GM23248 (cell line): ENCODE measurements around the gene CEACAM19. TPM values are rescaled to one million over a fixed set of nuclear protein-coding genes. Genes with fewer than 3 reads are reported as not detected.

Experiments used
- DNase-seq: peaks from one replicate; pipeline ENCODE4 v3.0.0-alpha.2; 2015
- H2AFZ ChIP-seq: fragments of 200-600 bp; sonication (generic); 2 replicates; pipeline ENCODE4 v1.6.1; 2016; ENCODE audit warnings: antibody characterized with exemption
- H3F3A ChIP-seq: fragments of 200-600 bp; sonication (generic); 2 replicates; pipeline ENCODE4 v1.6.1; 2016; ENCODE audit warnings: mild to moderate bottlenecking, antibody characterized with exemption, mixed run types; ENCODE audit not compliant: insufficient read depth
- H3K27ac ChIP-seq: fragments of 200-600 bp; sonication (generic); 2 replicates; pipeline ENCODE4 v1.5.1; 2016; ENCODE audit warnings: mild to moderate bottlenecking
- H3K27me3 ChIP-seq: fragments of 200-600 bp; sonication (generic); replicated peaks from 2 replicates; pipeline ENCODE4 v1.6.1; 2016; ENCODE audit warnings: mild to moderate bottlenecking; ENCODE audit not compliant: insufficient read depth
- H3K36me3 ChIP-seq: fragments of 200-600 bp; sonication (generic); 2 replicates; pipeline ENCODE4 v1.6.1; 2016; ENCODE audit warnings: low read depth, mild to moderate bottlenecking
- H3K4me1 ChIP-seq: fragments of 200-600 bp; sonication (generic); 2 replicates; pipeline ENCODE4 v1.6.1; 2016; ENCODE audit warnings: mild to moderate bottlenecking; ENCODE audit not compliant: insufficient read depth
- H3K4me2 ChIP-seq: fragments of 200-600 bp; sonication (generic); one replicate; pipeline ENCODE4 v1.6.1; 2016; ENCODE audit warnings: mild to moderate bottlenecking; ENCODE audit not compliant: unreplicated experiment
- H3K4me3 ChIP-seq: fragments of 200-600 bp; sonication (generic); 2 replicates; pipeline ENCODE4 v1.5.1; 2016; ENCODE audit warnings: mild to moderate bottlenecking
- H3K79me2 ChIP-seq: fragments of 200-600 bp; sonication (generic); 2 replicates; pipeline ENCODE4 v1.6.1; 2016; ENCODE audit warnings: mild to moderate bottlenecking; ENCODE audit not compliant: insufficient read depth
- H3K9ac ChIP-seq: fragments of 200-600 bp; sonication (generic); 2 replicates; pipeline ENCODE4 v1.6.1; 2016; ENCODE audit warnings: mild to moderate bottlenecking
- H3K9me2 ChIP-seq: fragments of 200-600 bp; sonication (generic); 2 replicates; pipeline ENCODE4 v1.6.1; 2016; ENCODE audit warnings: mixed run types, mild to moderate bottlenecking, moderate library complexity; ENCODE audit not compliant: insufficient read depth
- H3K9me3 ChIP-seq: fragments of 200-600 bp; sonication (generic); one replicate; pipeline ENCODE4 v1.6.1; 2017; ENCODE audit warnings: low read depth
- H4K20me1 ChIP-seq: fragments of 200-600 bp; sonication (generic); 2 replicates; pipeline ENCODE4 v1.6.0; 2016; ENCODE audit not compliant: insufficient read depth
- EZH2 ChIP-seq: fragments of 200-600 bp; sonication (generic); IDR thresholded peaks from 2 replicates; pipeline ENCODE4 v1.6.1; 2018; ENCODE audit warnings: antibody characterized with exemption, mild to moderate bottlenecking; ENCODE audit not compliant: insufficient read depth, poor library complexity, severe bottlenecking
- EZH2phosphoT487 ChIP-seq: fragments of 200-600 bp; sonication (generic); IDR thresholded peaks from 2 replicates; pipeline ENCODE4 v1.6.1; 2018; ENCODE audit warnings: antibody characterized with exemption, moderate library complexity, mild to moderate bottlenecking, low read depth; ENCODE audit not compliant: insufficient read depth
- WGBS, 2 experiments: methylation state at CpG; one replicate each; pipeline ENCODE4 v1.1.6; 2015 to 2017; ENCODE audit warnings: low lambda C conversion rate in 2 of 2, low coverage in 1 of 2; ENCODE audit errors: missing lambda C conversion rate in 2 of 2; 5-methylcytosine and 5-hydroxymethylcytosine counted together
- in situ Hi-C: fragments of 300-500 bp; cut with MboI; formaldehyde crosslinking; loops from 2 replicates; pipeline ENCODE4 v1.15.0; 2020
- polyA plus RNA-seq: library from polyadenylated mRNA; unstranded; fragments of >200 nt; fragmentation: Nextera tagmentation; extraction: Ambion mirVana; gene quantifications from 2 replicates; pipeline ENCODE4 v1.2.1, GENCODE V29; 2016
- total RNA-seq: library from RNA; depleted of rRNA; stranded (reverse); fragments of >200 nt; shearing (Covaris generic); gene quantifications from 2 replicates; pipeline ENCODE4 v1.2.3, GENCODE V29; 2014

Gene CEACAM19
- total and polyA plus RNA-seq, 2 experiments from 2014 or later: 1.7 to 1.9 TPM

- H3K79me2 ChIP-seq: no peaks in the 10 kb centered on the region
- no peak overlapping the region for H3K9ac ChIP-seq
- no peaks in the 10 kb centered on the region for H3K36me3 ChIP-seq
- H3K4me2 ChIP-seq: no peak overlapping the region
- no peak overlapping the region for H2AFZ ChIP-seq
- in situ Hi-C loops: no loop called here
- H3K4me3 ChIP-seq: no peak overlapping the region
- no peak for DNase-seq
- 97 to 100% methylated on average over 5 of the region's 5 CpGs for WGBS, 2 experiments
- TF ChIP-seq EZH2phosphoT487: no peak
- TF ChIP-seq EZH2: no peak
- H3F3A ChIP-seq: no peaks in the 10 kb centered on the region
- H3K4me1 ChIP-seq: peaks cover 11% of the 10 kb centered on the region
- H3K9me3 ChIP-seq: no peaks in the 10 kb centered on the region
- H3K9me2 ChIP-seq: no peaks in the 10 kb centered on the region
- no peaks in the 10 kb centered on the region for H4K20me1 ChIP-seq
- H3K27ac ChIP-seq: no peak overlapping the region
- no peaks in the 10 kb centered on the region for H3K27me3 ChIP-seq
Observed at GRCh38 chr19:44725684-44726083, 54.4 kb downstream of the CEACAM19 start.

- H3K4me2 ChIP-seq: no peak overlapping the region
- no peak overlapping the region for H3K9ac ChIP-seq
- H3K36me3 ChIP-seq: no peaks in the 10 kb centered on the region
- TF ChIP-seq EZH2phosphoT487: no peak
- WGBS, 2 experiments: 96 to 98% methylated on average over 12 of the region's 12 CpGs
- peaks cover 11% of the 10 kb centered on the region for H3K4me1 ChIP-seq
- no peaks in the 10 kb centered on the region for H3K27me3 ChIP-seq
- in situ Hi-C loops: no loop called here
- H3F3A ChIP-seq: no peaks in the 10 kb centered on the region
- H3K27ac ChIP-seq: no peak overlapping the region
- H3K9me2 ChIP-seq: no peaks in the 10 kb centered on the region
- no peak overlapping the region for H3K4me3 ChIP-seq
- no peaks in the 10 kb centered on the region for H3K79me2 ChIP-seq
- DNase-seq: no peak
- no peak overlapping the region for H2AFZ ChIP-seq
- no peaks in the 10 kb centered on the region for H3K9me3 ChIP-seq
- H4K20me1 ChIP-seq: no peaks in the 10 kb centered on the region
Observed at GRCh38 chr19:44726465-44726864, 55.2 kb downstream of the CEACAM19 start.

GRCh38 chr19:44728178-44728577 is 56.9 kb downstream of the CEACAM19 start:
- Histone ChIP-seq H3K9ac (no peak overlapping the region), H3K9me2 (no peaks in the 10 kb centered on the region), H4K20me1 (no peaks in the 10 kb centered on the region), H3K27ac (no peak overlapping the region), H3K4me1 (peaks cover 11% of the 10 kb centered on the region), H3K4me3 (no peak overlapping the region), H3K79me2 (no peaks in the 10 kb centered on the region), H3K36me3 (no peaks in the 10 kb centered on the region), H3K9me3 (no peaks in the 10 kb centered on the region), H2AFZ (no peak overlapping the region), H3K27me3 (no peaks in the 10 kb centered on the region), H3K4me2 (no peak overlapping the region), H3F3A (no peaks in the 10 kb centered on the region)
- in situ Hi-C loops: no loop called here
- DNase-seq: no peak
- TF ChIP-seq EZH2phosphoT487 (no peak), EZH2 (no peak)
- 70 to 77% methylated on average over 6 of the region's 6 CpGs for WGBS, 2 experiments

- no peaks in the 10 kb centered on the region for H4K20me1 ChIP-seq
- H3K9me2 ChIP-seq: no peaks in the 10 kb centered on the region
- no peaks in the 10 kb centered on the region for H3F3A ChIP-seq
- H3K79me2 ChIP-seq: no peaks in the 10 kb centered on the region
- no peaks in the 10 kb centered on the region for H3K36me3 ChIP-seq
- in situ Hi-C loops: no loop called here
- no peak overlapping the region for H3K4me2 ChIP-seq
- TF ChIP-seq EZH2: no peak
- TF ChIP-seq EZH2phosphoT487: no peak
- H3K4me1 ChIP-seq: peaks cover 5% of the 10 kb centered on the region
- H3K4me3 ChIP-seq: no peak overlapping the region
- no peak for DNase-seq
- WGBS, 2 experiments: 90 to 91% methylated on average over 8 of the region's 8 CpGs
- H3K9me3 ChIP-seq: no peaks in the 10 kb centered on the region
- H2AFZ ChIP-seq: no peak overlapping the region
- H3K27me3 ChIP-seq: no peaks in the 10 kb centered on the region
- H3K9ac ChIP-seq: no peak overlapping the region
- no peak overlapping the region for H3K27ac ChIP-seq
Observed at GRCh38 chr19:44729516-44730033, 58.3 kb downstream of the CEACAM19 start.

GRCh38 chr19:44731081-44731480 is 59.8 kb downstream of the CEACAM19 start:
- Histone ChIP-seq H3K27me3 (no peaks in the 10 kb centered on the region), H2AFZ (no peak overlapping the region), H3K9me3 (no peaks in the 10 kb centered on the region), H3K36me3 (no peaks in the 10 kb centered on the region), H3K79me2 (no peaks in the 10 kb centered on the region), H3K9me2 (no peaks in the 10 kb centered on the region), H4K20me1 (no peaks in the 10 kb centered on the region), H3K4me1 (peaks cover 10% of the 10 kb centered on the region; the same call in 1 of the 2 replicates), H3F3A (0 out of 2 replicates have a peak, but pooled peaks cover 2% of the 10 kb centered on the region), H3K4me3 (no peak overlapping the region), H3K9ac (no peak overlapping the region), H3K27ac (no peak overlapping the region), H3K4me2 (no peak overlapping the region)
- 91 to 94% methylated on average over 5 of the region's 5 CpGs for WGBS, 2 experiments
- in situ Hi-C loops: no loop called here
- DNase-seq: no peak
- no peak for TF ChIP-seq EZH2
- no peak for TF ChIP-seq EZH2phosphoT487
